ENCODE measurements around the gene MBD4.
"Not testable (repeated sequence)": the region's sequence is repeated elsewhere in the genome, so short reads cannot be mapped to it uniquely, and the experiment has no call there.

Gene MBD4

DNA sequence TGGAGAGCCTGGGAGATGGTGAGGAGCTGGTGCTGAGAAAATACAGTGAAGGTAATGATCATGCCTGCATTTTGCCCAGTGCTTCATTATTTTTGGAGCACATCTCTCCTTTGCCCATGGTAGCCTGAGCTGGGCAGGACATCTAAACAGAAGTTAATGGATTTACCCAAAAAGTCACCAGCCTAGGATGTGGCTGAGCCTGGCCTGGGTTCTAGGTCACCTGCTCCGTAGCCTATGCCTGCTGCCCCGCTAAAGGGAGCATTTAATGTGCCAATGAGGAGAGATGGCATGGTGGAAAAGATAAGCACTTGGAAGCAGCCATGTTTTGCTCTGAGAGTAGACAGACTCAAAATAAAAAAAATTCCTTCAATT, 46.9 kb upstream of the MBD4 start (continued):
- TF ChIP-seq, protein P1, sequence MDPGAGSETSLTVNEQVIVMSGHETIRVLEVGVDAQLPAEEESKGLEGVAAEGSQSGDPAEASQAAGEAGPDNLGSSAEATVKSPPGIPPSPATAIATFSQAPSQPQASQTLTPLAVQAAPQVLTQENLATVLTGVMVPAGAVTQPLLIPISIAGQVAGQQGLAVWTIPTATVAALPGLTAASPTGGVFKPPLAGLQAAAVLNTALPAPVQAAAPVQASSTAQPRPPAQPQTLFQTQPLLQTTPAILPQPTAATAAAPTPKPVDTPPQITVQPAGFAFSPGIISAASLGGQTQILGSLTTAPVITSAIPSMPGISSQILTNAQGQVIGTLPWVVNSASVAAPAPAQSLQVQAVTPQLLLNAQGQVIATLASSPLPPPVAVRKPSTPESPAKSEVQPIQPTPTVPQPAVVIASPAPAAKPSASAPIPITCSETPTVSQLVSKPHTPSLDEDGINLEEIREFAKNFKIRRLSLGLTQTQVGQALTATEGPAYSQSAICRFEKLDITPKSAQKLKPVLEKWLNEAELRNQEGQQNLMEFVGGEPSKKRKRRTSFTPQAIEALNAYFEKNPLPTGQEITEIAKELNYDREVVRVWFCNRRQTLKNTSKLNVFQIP (CRISPR knock-in tag; IDR thresholded peaks at IDR 0.05; ENCODE audit: borderline replicate concordance, low read depth), result no peak
- TF ChIP-seq ZNF8 (CRISPR knock-in tag; IDR thresholded peaks at IDR 0.05), result no peak

DNA sequence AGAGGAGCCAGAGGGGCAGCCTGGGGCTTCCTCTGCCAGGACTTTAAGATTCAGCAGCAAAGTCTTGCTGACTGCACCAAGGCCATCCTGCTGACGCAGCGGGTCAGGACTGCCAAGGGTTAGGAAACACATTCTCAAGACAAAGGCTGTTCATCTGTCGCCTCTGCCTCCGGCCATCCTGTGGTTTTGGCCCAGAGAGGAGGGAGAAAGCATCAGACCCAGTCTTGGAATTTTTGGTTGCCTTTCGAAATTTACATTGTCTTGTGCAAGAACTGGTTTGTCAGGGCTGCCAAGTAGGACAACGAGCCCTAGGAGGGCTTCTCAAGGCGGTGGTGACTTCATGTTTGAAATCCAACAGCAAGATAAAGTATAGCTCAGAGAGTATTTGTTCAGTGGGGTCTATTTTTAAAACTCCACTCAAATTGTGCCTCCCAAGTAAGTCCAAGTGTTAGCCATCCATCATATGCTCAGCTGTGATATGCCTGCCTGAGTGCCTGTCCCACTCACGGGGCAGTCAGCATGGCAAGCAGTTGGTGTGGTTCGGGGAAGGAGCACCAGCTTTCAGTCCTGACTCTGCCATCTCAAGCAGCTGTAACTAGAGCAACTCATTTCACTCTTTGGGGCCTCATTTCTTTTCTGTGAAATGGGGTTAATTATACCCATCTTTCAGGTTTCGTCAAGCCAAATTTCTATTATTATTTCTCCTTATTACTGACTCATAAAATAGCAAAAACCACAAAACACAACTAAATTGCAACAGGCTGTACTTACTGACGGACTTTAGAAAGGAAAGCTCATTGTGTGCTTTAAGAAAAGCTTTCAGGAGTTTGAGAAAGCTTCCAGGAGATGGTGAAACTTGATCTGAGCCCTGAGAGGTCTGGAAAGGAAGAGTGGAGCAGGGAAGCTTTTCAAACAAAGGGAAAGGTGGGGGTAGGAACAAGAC, 46.2 kb upstream of the MBD4 start:
- TF ChIP-seq GLIS3 (CRISPR knock-in tag; IDR thresholded peaks at IDR 0.05) (no peak), ARNTL (CRISPR knock-in tag; IDR thresholded peaks at IDR 0.05; ENCODE audit: borderline replicate concordance, low read depth) (no peak), OSR1 (CRISPR knock-in tag; IDR thresholded peaks at IDR 0.05) (no peak)
- TF ChIP-seq, protein P2, sequence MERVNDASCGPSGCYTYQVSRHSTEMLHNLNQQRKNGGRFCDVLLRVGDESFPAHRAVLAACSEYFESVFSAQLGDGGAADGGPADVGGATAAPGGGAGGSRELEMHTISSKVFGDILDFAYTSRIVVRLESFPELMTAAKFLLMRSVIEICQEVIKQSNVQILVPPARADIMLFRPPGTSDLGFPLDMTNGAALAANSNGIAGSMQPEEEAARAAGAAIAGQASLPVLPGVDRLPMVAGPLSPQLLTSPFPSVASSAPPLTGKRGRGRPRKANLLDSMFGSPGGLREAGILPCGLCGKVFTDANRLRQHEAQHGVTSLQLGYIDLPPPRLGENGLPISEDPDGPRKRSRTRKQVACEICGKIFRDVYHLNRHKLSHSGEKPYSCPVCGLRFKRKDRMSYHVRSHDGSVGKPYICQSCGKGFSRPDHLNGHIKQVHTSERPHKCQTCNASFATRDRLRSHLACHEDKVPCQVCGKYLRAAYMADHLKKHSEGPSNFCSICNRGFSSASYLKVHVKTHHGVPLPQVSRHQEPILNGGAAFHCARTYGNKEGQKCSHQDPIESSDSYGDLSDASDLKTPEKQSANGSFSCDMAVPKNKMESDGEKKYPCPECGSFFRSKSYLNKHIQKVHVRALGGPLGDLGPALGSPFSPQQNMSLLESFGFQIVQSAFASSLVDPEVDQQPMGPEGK (CRISPR knock-in tag; IDR thresholded peaks at IDR 0.05; ENCODE audit: borderline replicate concordance), result no peak
- ATAC-seq, result no peak

DNA sequence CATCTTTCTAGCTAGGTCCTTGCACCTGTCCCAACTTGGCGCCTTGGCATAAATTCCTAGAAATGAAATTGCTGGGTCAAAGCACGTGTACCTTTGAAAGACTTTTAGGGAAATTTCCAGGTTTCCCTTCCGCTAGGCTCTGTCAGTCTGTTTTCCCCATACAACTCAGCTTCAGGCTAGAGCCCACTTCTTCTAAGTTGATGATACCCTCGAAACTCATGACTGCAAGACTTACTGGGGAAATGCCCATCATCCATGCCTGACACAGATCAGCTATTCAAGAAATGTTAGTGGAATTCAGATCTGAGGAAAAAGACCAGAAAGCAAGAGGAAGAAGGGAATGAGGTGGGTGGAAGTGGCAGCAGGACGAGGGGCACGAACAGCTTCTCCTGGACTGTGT, 45.4 kb upstream of the MBD4 start:
- not testable (repeated sequence) for ATAC-seq

DNA sequence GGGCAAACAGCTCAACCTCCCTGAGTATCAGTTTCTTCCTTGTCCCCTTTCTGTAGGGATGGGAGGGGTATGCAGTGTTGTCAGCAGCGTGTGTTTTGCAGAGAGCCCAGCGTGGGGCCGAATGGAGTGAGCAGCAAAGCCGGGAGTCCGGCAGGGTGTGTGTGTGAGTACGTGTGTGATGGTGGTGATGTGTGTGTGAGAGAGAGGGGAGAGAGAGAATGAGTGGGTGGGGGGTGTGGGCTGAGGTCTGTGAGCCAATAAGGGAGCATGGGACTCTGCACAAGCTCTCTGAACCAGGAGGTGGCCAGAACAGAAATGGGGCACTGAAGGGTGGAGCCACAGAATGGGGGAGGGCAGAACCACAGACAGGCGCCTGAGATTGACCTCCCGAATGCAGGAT, 44.1 kb upstream of the MBD4 start:
- no peak for TF ChIP-seq ZFP30 (CRISPR knock-in tag; IDR thresholded peaks at IDR 0.05)
- no peak for TF ChIP-seq ZNF8 (CRISPR knock-in tag; IDR thresholded peaks at IDR 0.05)
- no peak for TF ChIP-seq GLIS3 (CRISPR knock-in tag; IDR thresholded peaks at IDR 0.05)
- TF ChIP-seq CSDC2 (CRISPR knock-in tag; IDR thresholded peaks at IDR 0.05), result no peak
- TF ChIP-seq, protein P3, sequence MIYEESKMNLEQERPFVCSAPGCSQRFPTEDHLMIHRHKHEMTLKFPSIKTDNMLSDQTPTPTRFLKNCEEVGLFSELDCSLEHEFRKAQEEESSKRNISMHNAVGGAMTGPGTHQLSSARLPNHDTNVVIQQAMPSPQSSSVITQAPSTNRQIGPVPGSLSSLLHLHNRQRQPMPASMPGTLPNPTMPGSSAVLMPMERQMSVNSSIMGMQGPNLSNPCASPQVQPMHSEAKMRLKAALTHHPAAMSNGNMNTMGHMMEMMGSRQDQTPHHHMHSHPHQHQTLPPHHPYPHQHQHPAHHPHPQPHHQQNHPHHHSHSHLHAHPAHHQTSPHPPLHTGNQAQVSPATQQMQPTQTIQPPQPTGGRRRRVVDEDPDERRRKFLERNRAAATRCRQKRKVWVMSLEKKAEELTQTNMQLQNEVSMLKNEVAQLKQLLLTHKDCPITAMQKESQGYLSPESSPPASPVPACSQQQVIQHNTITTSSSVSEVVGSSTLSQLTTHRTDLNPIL (CRISPR knock-in tag; IDR thresholded peaks at IDR 0.05; ENCODE audit: low read depth), result no peak
- TF ChIP-seq ZNF565 (CRISPR knock-in tag; conservative IDR thresholded peaks at IDR 0.05; ENCODE audit: low read depth), result no peak
- TF ChIP-seq, protein P2 (CRISPR knock-in tag; IDR thresholded peaks at IDR 0.05; ENCODE audit: borderline replicate concordance), result no peak
- TF ChIP-seq ARNTL (CRISPR knock-in tag; IDR thresholded peaks at IDR 0.05; ENCODE audit: borderline replicate concordance, low read depth), result no peak
- ATAC-seq, result no peak

DNA sequence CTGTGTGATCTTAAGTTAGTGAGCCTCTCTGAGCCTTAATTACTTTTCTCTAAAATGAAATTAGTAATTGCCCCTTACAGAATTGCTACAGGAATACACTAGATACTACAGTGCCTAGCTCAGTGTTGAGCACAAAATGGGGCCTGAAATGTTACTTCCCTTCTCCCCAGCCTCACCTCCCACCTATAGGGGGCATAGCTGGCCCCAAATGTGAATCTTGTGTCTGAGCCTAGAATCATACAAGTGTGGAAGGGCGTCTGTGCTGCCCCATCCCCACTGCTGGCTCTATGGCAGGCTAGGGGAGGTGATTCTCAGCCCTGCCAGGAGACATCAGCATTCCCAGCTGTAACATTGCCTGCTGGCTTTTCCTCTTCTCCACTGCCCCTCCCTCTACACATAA, 43.0 kb upstream of the MBD4 start:
- ATAC-seq, result no peak
- TF ChIP-seq TOX (CRISPR knock-in tag; IDR thresholded peaks at IDR 0.05; ENCODE audit: borderline replicate concordance) (no peak), ZNF8 (CRISPR knock-in tag; IDR thresholded peaks at IDR 0.05) (no peak), CSDC2 (CRISPR knock-in tag; IDR thresholded peaks at IDR 0.05) (no peak), OSR1 (CRISPR knock-in tag; IDR thresholded peaks at IDR 0.05) (no peak), BACH2 (CRISPR knock-in tag; IDR thresholded peaks at IDR 0.05; ENCODE audit: borderline replicate concordance) (no peak)
- TF ChIP-seq, protein P4, sequence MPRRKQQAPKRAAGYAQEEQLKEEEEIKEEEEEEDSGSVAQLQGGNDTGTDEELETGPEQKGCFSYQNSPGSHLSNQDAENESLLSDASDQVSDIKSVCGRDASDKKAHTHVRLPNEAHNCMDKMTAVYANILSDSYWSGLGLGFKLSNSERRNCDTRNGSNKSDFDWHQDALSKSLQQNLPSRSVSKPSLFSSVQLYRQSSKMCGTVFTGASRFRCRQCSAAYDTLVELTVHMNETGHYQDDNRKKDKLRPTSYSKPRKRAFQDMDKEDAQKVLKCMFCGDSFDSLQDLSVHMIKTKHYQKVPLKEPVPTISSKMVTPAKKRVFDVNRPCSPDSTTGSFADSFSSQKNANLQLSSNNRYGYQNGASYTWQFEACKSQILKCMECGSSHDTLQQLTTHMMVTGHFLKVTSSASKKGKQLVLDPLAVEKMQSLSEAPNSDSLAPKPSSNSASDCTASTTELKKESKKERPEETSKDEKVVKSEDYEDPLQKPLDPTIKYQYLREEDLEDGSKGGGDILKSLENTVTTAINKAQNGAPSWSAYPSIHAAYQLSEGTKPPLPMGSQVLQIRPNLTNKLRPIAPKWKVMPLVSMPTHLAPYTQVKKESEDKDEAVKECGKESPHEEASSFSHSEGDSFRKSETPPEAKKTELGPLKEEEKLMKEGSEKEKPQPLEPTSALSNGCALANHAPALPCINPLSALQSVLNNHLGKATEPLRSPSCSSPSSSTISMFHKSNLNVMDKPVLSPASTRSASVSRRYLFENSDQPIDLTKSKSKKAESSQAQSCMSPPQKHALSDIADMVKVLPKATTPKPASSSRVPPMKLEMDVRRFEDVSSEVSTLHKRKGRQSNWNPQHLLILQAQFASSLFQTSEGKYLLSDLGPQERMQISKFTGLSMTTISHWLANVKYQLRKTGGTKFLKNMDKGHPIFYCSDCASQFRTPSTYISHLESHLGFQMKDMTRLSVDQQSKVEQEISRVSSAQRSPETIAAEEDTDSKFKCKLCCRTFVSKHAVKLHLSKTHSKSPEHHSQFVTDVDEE (CRISPR knock-in tag; IDR thresholded peaks at IDR 0.05), result no peak
- TF ChIP-seq, protein P1 (CRISPR knock-in tag; IDR thresholded peaks at IDR 0.05; ENCODE audit: borderline replicate concordance, low read depth), result no peak
